Fibroblast of skin of left biceps (primary cell): ENCODE results near the gene RASSF8.

Experiments
- DNase-seq, 2 experiments: peaks; one replicate each; pipeline ENCODE4 v3.0.0-alpha.2; 2013; ENCODE audit warnings: low read depth in 2 of 2

The RASSF8 gene

GRCh38 chr12:25960961-25961360 is 2.5 kb downstream of the RASSF8 start:
- no peak for DNase-seq

DNA sequence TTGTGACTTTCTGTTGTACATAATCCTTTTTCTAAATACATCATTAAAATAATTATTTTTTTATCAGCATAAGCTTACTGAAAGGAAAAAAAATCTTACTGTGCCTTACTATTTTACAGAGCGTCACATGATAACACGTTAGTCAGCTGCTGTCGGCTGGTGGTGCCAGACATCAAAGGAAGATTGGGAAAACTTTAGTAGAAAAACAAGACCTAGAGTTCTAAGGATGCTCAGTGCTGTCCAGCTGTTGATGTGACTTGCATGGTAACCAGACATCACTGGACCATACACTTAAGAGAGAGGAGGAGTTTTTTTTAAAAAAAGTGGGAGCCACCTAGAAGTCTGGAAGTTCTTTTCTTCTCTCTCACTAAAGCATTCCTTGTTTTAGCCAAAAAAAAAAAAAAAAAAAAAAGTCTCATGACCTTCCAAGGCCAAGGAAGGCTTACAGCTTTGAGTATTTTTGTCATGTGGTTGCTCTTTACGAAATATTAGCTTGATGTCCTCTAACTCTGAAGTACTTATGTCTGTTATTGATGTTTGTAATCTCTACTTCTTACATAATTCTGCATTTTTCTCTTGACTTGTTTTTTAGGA is 4.5 kb downstream of the RASSF8 start:
- DNase-seq = no peak

DNA sequence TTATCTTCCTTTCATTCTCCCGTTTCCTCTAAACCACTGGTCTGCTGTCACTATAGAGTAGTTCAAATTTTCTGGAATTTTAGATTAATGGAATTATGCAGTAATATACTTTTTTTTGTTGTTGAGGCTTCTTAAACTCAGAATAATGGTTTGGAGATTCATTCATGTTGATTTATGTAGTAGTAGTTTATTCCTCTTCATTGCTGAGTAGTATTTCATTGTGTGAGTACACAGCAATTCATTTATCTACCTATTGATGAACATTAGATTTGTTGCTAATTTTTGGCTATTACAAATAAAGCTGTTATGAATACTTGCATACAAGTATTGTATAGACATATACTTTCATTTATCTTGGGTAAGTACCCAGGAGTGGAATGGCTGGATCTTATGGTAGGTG is 7.2 kb downstream of the RASSF8 start:
- DNase-seq = no peak

DNA sequence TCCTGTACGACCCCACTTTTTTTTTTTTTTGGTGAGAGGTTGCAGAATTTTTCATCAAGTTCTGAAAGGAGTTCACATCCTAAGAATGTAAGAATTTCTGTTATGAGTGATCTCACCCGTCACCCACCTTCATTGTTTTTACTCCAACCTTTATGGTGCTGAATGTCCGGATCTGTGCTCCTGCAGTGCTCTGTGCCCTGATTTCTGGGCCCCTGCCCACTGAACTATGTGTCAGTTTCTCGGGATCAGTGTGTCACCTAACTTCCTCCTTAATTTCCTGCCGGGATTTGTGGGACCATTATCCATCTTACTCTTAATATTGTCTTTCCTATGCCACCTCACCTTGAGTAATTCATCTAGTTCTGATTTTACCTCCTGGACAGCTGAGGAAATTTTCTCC is 11.6 kb downstream of the RASSF8 start:
- no peak for DNase-seq

DNA sequence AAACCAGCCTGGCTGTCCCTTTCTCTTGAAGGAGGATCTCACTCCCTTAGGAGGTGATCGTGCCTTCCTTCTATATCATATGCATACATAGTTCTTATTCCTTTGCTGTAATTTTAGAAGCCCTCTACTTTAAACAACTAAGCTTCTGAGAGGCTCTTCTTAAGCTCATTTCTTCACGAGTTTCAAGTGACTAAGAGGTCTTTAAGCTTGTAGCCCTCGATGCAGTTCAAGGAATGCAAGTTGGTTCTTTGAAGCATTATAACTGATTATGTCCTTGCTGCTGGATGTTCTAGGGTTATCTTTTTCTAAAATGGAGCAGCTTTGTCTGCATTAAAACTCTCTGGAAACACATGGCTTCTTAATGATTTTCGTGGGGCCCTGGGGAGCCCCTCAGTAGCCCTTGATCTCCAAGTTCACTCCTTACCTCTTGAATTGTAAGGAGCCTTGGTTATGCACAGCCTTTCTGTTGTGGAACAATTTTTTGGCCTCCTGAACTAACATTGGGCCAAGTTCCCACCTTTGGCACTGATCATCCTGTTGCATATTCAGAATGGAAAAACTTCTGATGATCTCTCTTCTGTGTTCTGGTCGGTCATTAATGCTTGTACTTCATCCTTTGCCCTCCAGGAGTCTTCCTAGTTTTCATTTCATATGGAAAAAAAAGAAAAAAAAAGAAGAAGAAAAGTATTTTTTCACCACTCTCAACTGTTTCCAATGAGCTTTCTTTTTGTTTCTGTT is 12.6 kb downstream of the RASSF8 start:
- DNase-seq = no peak

GRCh38 chr12:25971654-25972041 is 13.2 kb downstream of the RASSF8 start:
- no peak for DNase-seq

DNA sequence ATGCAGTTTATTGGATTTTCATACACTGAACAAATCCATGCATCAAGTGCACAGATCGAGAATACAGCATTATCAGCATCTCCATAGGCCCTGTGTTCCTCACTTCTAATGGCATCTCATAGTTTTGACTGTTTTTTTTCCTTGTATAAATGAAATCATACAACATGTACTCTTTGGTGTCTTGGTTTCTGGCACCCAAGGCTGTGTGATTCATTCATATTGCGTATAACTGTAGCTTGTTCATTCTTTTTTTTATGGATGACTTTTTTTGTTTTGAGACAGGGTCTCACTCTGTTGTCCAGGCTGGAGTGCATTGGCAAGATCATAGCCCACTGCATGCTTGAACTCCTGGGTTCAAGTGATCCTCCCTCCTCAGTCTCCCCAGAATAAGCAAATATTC is 14.3 kb downstream of the RASSF8 start:
- DNase-seq = no peak

DNA sequence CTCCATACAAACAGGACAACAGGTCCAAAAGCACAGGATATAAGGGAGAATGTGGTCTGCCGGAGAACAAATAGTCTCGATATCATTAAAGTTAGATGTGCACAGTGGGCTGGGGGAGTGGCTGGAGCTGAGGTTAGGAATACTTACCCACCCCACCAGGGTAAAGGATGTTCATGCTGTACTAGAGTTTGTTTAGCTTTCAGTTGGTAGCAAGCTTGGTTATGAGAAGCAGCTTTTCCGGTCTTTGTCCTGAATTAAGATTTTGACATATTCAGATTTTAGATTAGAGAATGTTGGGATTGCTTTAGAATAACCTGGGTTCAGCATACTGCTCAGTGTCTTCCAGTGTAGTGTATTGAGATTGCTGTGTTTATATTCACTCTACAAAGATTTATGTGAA is 16.7 kb downstream of the RASSF8 start:
- no peak for DNase-seq

GRCh38 chr12:25975682-25976081 is 17.2 kb downstream of the RASSF8 start:
- no peak for DNase-seq

GRCh38 chr12:25976289-25976688 is 17.8 kb downstream of the RASSF8 start:
- DNase-seq = no peak

DNA sequence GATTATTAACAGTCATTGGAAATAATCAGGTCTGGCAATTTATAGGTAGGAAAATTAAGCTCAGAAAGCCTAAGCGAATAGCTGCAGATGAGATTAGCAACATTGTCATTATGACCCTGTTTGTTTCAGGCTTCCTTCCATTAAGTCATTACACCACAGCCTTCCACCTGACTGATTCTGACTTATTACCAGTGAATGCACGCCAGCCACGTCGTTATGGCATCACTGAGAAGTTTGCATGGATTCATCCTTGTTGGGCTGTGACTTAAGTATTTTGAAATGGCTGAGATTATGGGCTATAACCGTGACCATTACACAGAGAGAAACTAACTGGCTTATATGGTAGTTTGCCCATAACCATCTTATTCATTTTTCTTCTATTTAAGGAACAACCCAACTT is 18.6 kb downstream of the RASSF8 start:
- DNase-seq = no peak

GRCh38 chr12:25979059-25979458 is 20.6 kb downstream of the RASSF8 start:
- no peak for DNase-seq

GRCh38 chr12:25979563-25979962 is 21.1 kb downstream of the RASSF8 start:
- no peak for DNase-seq

DNA sequence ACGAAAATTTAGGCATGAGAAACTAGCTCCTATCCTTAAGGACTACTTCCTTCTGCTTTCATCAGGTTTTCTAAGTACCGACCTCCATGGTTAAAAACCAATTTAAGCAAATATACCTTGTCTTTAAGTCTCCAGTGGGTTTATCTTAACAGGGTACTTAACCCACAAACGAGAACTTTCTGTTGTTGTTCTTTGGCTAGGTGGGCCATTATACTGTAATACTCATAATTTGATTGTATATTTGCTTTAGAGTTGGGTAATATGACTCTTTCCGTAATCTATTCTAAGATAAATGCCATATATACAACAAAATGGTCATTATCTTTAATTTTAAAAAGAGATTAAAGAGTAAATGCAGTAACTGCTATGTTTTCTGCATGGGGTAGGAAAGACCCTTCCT is 21.6 kb downstream of the RASSF8 start:
- no peak for DNase-seq

DNA sequence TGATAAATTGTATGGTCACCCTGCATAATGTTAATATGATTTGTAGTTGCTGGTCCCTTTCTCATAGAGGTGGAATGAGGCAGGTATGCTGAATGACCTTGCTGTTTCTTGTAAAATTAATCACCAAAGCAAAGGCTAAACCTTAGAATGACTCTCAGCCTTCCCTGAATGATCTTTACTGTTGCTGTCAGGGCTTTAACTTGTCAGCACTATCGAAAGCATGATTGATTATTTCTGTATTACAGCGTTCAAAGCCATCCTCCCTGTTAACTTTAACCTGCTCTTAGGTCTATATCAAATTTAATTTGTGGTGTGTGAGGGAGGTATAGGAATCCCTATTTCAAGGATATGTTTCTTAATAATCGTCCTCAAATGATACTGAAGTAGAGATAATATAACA is 23.1 kb downstream of the RASSF8 start:
- DNase-seq = no peak

DNA sequence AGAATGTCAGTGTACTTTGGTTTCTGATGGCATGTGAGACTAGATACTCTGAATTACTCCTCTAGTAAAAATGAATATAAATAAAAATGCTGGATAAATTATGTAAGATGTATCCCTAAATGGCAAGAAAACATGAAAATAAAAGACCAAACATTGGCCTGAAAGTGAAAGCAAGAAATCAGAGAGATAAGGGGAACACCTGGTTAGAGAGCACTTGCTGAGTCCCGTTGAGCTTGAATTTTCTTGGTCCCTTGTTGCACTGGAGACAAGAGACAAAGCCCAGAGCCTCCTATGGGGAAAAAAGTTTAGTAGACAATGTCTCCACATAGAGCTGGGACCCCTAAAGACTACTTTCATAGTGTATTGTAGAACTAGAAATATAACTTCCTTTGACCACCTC is 23.9 kb downstream of the RASSF8 start:
- no peak for DNase-seq

GRCh38 chr12:25983625-25984024 is 25.1 kb downstream of the RASSF8 start:
- DNase-seq = no peak

GRCh38 chr12:25984759-25985158 is 26.3 kb downstream of the RASSF8 start:
- DNase-seq = no peak

GRCh38 chr12:25985316-25986175 is 27.1 kb downstream of the RASSF8 start:
- no peak for DNase-seq

GRCh38 chr12:25986180-25986579 is 27.7 kb downstream of the RASSF8 start:
- DNase-seq = no peak

GRCh38 chr12:25988505-25988904 is 30.0 kb downstream of the RASSF8 start:
- no peak for DNase-seq

DNA sequence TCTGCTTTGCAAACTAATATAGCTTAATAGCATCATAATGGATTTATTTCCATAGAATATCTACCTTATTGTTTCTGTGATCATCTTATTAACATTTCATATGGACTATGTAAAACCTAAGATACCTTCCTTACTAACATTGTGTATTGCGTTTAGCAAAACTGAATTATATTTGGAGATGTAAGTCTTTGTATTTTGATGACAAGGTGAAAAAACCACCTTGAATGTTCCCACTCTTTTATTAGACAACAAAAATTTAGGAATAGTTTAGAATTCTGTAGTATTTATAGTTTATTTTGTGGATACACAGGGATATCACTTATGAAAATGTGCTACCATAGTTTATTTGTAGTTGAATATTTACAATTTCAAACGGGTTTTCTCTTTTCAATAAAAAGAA is 32.0 kb downstream of the RASSF8 start:
- DNase-seq = no peak
